GM21619 (cell line): ENCODE measurements around the gene MARCHF10.
A peak's percentile ranks its signal among the peaks of the same experiment; 100 is the strongest.

Experiments
- ATAC-seq: cut with Tn5 transposase; IDR thresholded peaks from one replicate; pipeline ENCODE4 v1.9.1; 2021; ENCODE audit not compliant: unreplicated experiment

MARCHF10 gene

DNA sequence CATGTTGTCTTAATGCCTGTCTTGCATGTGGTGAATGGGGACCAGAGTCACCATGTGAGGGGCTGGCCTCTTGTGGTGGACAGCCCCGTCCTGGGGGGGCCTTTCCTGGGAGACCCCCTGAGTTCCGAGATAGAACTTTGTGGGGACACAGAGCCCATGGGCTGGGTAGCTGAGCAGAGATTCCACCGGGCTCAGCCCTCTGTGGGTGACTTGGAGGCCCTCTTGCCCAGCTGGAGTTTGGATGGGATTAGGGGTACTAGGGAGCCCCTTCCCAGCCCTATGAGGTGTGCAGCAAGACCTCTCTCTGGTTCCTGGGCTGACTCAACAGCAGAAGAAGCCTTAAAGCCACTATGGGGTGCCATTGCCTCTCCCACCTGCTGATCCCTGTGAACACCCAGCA lies 142.5 kb downstream of the MARCHF10 start:
- ATAC-seq, result no peak

DNA sequence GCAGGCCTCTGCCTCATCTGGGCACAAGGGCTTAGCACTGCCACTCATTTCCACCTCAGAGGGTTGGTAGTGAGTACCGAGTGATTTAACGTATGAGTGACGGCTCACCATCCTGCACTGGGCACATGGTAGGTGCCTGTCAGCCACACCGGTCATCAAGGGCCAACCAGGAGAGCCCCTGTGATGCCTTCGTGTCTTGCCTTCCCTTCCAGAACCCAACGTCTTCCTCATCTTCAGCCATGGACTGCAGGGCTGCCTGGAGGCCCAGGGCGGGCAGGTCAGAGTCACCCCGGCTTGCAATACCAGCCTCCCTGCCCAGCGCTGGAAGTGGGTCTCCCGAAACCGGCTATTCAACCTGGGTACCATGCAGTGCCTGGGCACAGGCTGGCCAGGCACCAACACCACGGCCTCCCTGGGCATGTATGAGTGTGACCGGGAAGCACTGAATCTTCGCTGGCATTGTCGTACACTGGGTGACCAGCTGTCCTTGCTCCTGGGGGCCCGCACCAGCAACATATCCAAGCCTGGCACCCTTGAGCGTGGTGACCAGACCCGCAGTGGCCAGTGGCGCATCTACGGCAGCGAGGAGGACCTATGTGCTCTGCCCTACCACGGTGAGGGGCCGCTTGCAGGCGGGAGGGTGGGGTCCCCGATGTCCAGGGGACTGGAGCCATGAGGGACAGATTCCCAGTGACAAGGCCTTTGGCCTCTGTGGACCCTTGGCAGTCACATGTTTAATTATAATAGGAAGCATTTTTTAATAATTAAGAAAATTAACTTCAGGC lies 143.6 kb downstream of the MARCHF10 start:
- ATAC-seq, result no peak

DNA sequence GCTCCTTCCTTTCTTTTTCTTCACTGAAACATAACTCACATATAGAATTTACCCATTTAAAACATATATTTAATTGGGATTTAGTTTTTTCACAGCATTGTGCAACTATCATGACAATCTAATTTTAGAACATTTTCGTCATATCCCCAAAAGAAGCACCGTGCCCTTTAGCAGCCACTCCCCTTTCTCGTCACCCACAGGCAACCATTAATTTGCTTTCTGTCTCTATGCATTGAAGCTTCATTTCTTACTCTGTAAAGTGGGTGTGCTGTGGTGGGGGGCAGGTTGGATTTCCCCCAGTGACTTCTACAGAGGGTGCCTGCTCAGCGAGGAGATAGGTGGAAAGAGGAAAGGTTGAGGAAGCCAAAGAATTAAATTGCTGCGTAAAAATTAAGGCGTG lies 144.8 kb downstream of the MARCHF10 start:
- ATAC-seq, result no peak

DNA sequence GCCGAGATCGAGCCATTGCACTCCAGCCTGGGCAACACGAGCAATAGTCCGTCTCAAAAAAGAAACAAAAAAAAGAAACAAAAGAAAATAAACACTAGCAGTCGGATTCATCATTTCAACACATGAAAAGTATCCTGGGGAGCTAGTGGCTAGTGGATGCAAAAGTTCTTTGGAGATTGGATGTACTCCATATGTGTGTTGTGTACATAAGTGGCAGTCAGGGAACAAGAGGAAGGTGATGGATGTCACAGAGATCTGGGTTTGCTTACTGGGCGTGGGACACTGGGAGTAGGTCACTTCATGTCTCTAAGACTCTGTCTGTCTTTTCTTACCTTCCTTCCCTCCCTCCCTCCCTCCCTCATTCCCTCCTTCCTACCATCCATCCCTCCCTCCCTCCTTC lies 145.3 kb downstream of the MARCHF10 start:
- ATAC-seq, result no peak

GRCh38 chr17:62661337-62661736 lies 146.8 kb downstream of the MARCHF10 start:
- no peak for ATAC-seq

GRCh38 chr17:62660629-62661118 lies 147.4 kb downstream of the MARCHF10 start:
- no peak for ATAC-seq

DNA sequence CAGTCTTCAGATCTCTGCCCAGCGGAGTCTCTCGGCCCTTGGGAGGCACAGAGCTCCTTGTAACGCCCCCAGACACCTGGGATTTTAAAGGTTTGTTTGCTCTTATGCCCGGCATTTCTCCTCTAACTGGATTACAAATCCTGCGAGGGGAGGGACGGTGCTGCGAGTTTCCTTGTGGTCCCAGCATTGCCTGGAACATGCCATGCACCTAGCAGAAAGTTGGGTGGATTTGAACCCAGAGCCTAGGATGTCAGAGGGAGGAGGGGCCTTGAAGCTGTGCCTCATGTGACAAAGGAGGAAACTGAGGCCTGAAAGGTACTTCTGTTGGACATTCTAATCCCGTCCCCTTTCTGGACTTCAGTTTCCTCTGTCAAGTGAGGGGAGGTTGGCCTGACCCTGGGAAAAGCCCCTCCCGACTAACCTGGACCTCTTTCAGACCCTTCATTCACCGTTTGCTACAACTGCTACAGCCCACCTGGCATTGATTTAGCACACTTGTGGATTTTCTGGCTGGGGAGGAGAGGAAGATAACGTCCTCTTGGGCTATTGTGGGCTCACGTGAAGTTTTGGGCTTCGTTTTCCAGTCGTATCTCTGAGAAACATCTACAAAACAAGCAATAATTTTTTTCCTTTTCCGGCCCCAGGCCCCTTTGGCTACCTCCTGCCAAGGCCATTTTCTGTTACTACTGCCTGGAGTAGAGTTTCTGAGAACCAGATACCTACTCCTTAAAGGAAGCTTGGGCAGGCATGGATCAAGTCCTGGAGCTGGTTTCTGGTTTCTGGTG lies 149.8 kb downstream of the MARCHF10 start:
- no peak for ATAC-seq

- ATAC-seq, result no peak
Measured at GRCh38 chr17:62657690-62658089, 150.4 kb downstream of the MARCHF10 start.

GRCh38 chr17:62657145-62657665 lies 150.9 kb downstream of the MARCHF10 start:
- ATAC-seq, result no peak

GRCh38 chr17:62656446-62656845 lies 151.7 kb downstream of the MARCHF10 start:
- ATAC-seq, result no peak

DNA sequence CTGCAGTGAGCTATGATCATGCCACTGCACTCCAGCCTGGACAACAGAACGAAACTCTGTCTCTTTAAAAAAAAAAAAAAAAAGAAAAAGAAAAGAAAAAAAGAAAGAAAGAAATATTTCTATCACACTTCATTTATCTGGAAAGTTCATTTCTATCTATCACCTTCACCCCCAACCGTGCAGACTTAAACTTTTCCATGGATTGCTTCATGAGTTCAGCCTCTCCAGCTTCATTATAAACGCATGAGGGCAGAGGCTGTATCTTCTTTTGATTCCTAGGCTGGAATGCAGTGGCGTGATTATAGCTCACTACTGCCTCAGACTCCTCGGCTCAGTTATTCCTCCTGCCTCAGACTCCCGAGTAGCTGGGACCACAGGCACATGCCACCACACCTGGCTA lies 152.5 kb downstream of the MARCHF10 start:
- no peak for ATAC-seq

DNA sequence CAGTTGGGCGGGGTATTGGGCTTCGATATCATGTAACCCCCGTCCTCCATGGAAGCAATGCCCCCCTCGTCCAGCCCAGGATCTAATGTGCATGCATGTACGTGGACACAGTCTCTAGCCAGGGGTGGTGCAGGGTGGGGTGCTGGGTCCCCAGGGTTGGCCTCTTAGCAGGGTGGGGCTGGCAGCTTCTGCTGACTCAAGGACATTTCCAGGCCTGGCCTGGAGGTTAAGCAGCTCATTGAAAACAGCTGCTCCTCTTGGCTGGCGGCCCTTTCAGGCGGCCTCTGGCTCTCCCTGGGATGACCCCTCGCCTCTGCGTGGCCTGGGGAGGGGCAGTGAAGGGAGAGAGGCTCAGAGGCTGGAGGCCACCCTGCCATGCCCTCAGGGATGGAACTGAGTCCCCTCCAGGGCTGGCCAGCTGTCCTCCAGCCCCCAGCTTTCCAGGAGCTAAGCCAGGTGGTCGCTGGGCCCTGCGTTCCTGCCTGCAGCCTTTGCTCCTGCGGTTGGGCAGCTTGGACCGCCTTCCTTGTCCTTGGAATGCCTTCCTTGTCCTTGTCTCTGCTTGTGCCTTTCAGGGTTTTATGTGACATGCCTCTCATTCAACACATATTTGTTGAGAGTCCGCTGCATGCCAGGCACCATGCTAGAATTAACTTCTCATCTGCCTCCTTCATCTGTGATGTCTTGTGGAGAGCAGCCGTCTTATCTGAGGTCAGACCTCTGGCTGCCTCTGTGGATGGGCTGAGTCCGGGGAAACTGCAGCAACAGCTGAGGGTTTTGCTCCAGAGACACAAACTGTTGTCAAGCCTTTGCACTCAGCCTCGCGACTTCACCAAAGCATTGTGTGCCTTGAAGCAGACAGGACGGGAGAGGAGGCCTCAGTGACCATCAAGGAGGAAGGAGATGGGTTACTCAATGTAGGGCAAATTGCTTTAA lies 154.0 kb downstream of the MARCHF10 start:
- ATAC-seq, result no peak

DNA sequence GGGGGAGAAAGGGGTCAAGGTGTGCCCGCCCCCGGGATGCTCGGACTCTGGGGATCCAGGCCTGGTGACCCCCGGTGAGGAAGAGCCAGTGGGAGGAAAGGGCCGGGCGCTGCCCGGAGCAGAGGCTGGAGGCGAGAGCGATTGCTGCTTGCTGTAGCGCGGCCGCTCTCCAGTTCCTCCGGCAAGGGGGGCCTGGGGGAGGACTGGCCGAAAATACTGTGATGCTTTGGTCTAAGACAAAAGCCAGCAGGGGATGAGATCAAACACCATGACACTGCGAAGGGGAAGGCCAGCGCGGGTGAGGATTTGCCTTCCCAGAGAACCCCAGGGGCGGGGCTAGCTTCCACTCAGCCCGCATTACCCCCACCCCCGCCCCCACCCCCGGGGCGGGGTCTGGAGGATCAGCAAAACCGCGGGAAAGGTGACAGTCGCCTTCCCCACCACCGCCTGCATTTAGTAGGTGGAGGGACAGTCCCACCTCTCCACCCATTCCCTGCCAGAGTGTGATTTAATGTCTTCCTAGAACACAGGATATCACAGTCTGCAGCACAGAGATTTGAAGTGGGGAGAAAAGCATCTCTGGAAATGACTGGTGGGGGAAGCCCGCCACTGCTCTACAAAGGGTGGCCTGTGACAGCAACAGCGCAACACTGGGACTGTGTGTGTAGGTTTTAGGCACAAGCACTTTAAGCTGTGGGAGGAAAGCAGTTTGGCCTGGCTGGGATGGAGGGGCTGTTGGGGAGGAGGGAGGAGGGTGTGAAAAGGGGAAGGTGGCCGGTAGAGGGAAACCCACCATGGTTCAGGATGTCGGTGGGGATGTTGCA lies 154.9 kb downstream of the MARCHF10 start:
- ATAC-seq, result peak; percentile 86

DNA sequence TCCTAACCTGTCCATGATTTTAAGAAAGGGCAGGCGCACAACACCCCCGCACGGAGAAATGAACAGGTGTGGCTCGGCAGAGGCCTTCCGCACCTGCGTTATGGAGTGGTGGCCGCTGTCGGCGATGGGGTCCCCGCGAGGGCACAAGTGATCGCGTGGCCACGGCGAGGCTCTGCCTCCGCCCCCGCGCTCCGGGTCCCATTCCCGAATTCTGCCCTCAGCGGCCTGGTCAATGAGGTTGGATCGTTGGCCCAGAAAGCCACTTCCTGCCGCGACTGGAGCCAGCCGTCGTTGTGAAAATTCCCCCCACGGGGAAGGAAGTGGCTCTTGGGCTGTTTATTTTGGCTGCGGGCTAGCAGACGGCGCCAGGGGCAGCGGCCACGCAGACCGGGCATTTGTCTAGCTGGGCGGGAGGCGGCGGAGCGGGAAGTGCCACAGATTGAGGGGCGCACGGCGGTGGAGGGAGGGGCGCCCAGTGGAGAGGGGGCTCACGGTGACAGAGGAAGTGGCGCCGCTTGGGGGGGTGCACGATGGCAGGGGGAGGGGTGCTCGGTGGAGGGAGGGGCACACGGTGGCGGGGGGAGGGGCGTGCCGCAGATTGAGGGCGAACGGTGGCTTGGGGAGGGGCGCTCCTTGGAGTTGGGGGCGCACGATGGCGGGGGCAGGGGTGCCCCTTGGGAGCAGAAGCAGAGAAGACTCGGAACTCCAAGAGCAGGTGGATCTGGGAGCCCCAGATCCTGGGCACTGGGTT lies 155.7 kb downstream of the MARCHF10 start:
- ATAC-seq, result no peak
